NCI-H1436 treated with DMSO at 0.1 percent for 48 hours (cell line): Measurements from ENCODE around the gene TSC22D3.
"Not testable (repeated sequence)": the region's sequence is repeated elsewhere in the genome, so short reads cannot be mapped to it uniquely, and the experiment has no call there.

Experiments used
- DNase-seq: peaks from one replicate; lab custom pipeline; 2025; lab: John Stamatoyannopoulos, UW

The TSC22D3 gene

GRCh38 chrX:107682256-107682655 is 93.3 kb downstream of the TSC22D3 start:
- no peak for DNase-seq

GRCh38 chrX:107678957-107679740 is 96.4 kb downstream of the TSC22D3 start:
- DNase-seq: no peak

- DNase-seq: no peak
Measured at GRCh38 chrX:107677909-107678308, 97.7 kb downstream of the TSC22D3 start.

- no peak for DNase-seq
Measured at GRCh38 chrX:107677501-107677901, 98.1 kb downstream of the TSC22D3 start.

- no peak for DNase-seq
Measured at GRCh38 chrX:107676559-107677378, 98.8 kb downstream of the TSC22D3 start.

GRCh38 chrX:107675823-107676555 is 99.6 kb downstream of the TSC22D3 start:
- DNase-seq: peak; percentile 2

- DNase-seq: no peak
Measured at GRCh38 chrX:107675365-107675654, 100.3 kb downstream of the TSC22D3 start.

- DNase-seq: no peak
Measured at GRCh38 chrX:107674480-107675364, 100.9 kb downstream of the TSC22D3 start.

GRCh38 chrX:107673933-107674479 is 101.6 kb downstream of the TSC22D3 start:
- no peak for DNase-seq

GRCh38 chrX:107673431-107673830 is 102.2 kb downstream of the TSC22D3 start:
- DNase-seq: no peak

- DNase-seq: peak; percentile 12
Measured at GRCh38 chrX:107672955-107673378, 102.6 kb downstream of the TSC22D3 start.

- not testable (repeated sequence) for DNase-seq
Measured at GRCh38 chrX:107671256-107671655, 104.3 kb downstream of the TSC22D3 start.

GRCh38 chrX:107669885-107670628 is 105.5 kb downstream of the TSC22D3 start:
- no peak for DNase-seq

GRCh38 chrX:107669261-107669660 is 106.3 kb downstream of the TSC22D3 start:
- no peak for DNase-seq

- DNase-seq: not testable (repeated sequence)
Measured at GRCh38 chrX:107668710-107669109, 106.9 kb downstream of the TSC22D3 start.

- no peak for DNase-seq
Measured at GRCh38 chrX:107667426-107667825, 108.2 kb downstream of the TSC22D3 start.

- no peak for DNase-seq
Measured at GRCh38 chrX:107666931-107667330, 108.7 kb downstream of the TSC22D3 start.
